Endothelial cell of umbilical vein (primary cell): ENCODE data around the gene BTF3L4. TPM values are rescaled to one million over a fixed set of nuclear protein-coding genes. Genes with fewer than 3 reads are reported as not detected.

Experiments
- BruUV-seq: library from RNA; stranded (reverse); fragments of 400-500 nt; replicated peaks from 2 replicates; lab custom pipeline; 2021; lab: Mats Ljungman, UMichigan
- CTCF ChIA-PET: fragments of 300-600, 350-600 bp; sonication (Branson Sonifier 250); formaldehyde crosslinking; loops from one replicate; lab custom pipeline; 2021; ENCODE audit warnings: antibody characterized with exemption, inconsistent platforms; lab: Charles Lee
- POLR2A ChIA-PET: fragments of 300-600, 350-600 bp; sonication (Branson Sonifier 250); formaldehyde crosslinking; loops from one replicate; lab custom pipeline; 2021; ENCODE audit warnings: antibody characterized with exemption, inconsistent platforms; lab: Charles Lee
- DNase-seq: peaks from one replicate; pipeline ENCODE4 v3.0.0-alpha.2; 2011; ENCODE audit warnings: low read depth, low spot score
- FAIRE-seq: peaks from 2 replicates; lab custom pipeline; 2011; peaks lifted over from hg19 to GRCh38; lab: Jason Lieb, UNC
- H2AFZ ChIP-seq: 2 replicates; pipeline ENCODE4 v1.6.0; 2012; ENCODE audit warnings: low read depth, low read length, control low read depth, inconsistent platforms
- H3K27ac ChIP-seq: 2 replicates; pipeline ENCODE4 v1.5.1; 2011; ENCODE audit warnings: low read depth, mild to moderate bottlenecking, control low read depth, low read length, moderate library complexity; ENCODE audit not compliant: insufficient read depth
- H3K27me3 ChIP-seq, 2 experiments: 2 replicates each; pipeline versions ENCODE4 v1.6.0 to v1.6.1; 2011; ENCODE audit warnings: low read length in 2 of 2, mixed read lengths in 1 of 2; ENCODE audit not compliant: control insufficient read depth in 2 of 2, insufficient read depth in 2 of 2
- H3K36me3 ChIP-seq, 2 experiments: 2 replicates in 1 of 2; 3 replicates in 1 of 2; pipeline ENCODE4 v1.5.1; 2011; ENCODE audit warnings: low read length in 2 of 2, mild to moderate bottlenecking in 1 of 2, moderate library complexity in 1 of 2; ENCODE audit not compliant: control insufficient read depth in 2 of 2, insufficient read depth in 2 of 2; ENCODE audit errors: extremely low read depth in 1 of 2
- H3K4me1 ChIP-seq: 3 replicates; pipeline ENCODE4 v1.5.1; 2011; ENCODE audit warnings: mild to moderate bottlenecking, low read length; ENCODE audit not compliant: control insufficient read depth, insufficient read depth; ENCODE audit errors: extremely low read depth
- H3K4me2 ChIP-seq: 2 replicates; pipeline ENCODE4 v1.6.1; 2011; ENCODE audit warnings: low read length, control low read depth, mixed read lengths; ENCODE audit not compliant: insufficient read depth
- H3K4me3 ChIP-seq, 3 experiments: fragments of 200-600 bp in 1 of 3; sonication (generic), shearing (Covaris generic) in 1 of 3; replicated peaks in 1 of 3; 2 replicates each; pipeline ENCODE4 v1.5.1; 2011 to 2016; ENCODE audit warnings: control low read depth in 3 of 3, low read length in 3 of 3, mild to moderate bottlenecking in 2 of 3, inconsistent platforms in 1 of 3, low read depth in 1 of 3, moderate library complexity in 1 of 3; ENCODE audit not compliant: insufficient read depth in 1 of 3
- H3K79me2 ChIP-seq: 2 replicates; pipeline ENCODE4 v1.6.0; 2012; ENCODE audit warnings: low read length, inconsistent platforms; ENCODE audit not compliant: control insufficient read depth, insufficient read depth
- H3K9ac ChIP-seq: replicated peaks from 2 replicates; pipeline ENCODE3; 2011; ENCODE audit warnings: low read length, control low read depth; ENCODE audit not compliant: insufficient read depth; ENCODE audit errors: extremely low read depth
- H3K9me1 ChIP-seq: replicated peaks from 3 replicates; pipeline ENCODE4 v1.6.0; 2011; ENCODE audit warnings: mild to moderate bottlenecking, low read length; ENCODE audit not compliant: control insufficient read depth, insufficient read depth; ENCODE audit errors: extremely low read depth
- H3K9me3 ChIP-seq: replicated peaks from 2 replicates; pipeline ENCODE4 v1.5.1; 2012; ENCODE audit warnings: low read length, inconsistent platforms; ENCODE audit not compliant: control insufficient read depth, insufficient read depth
- H4K20me1 ChIP-seq: replicated peaks from 2 replicates; pipeline ENCODE3; 2011; ENCODE audit warnings: mild to moderate bottlenecking, low read length; ENCODE audit not compliant: control insufficient read depth, insufficient read depth; ENCODE audit errors: extremely low read depth
- CTCF ChIP-seq, 2 donors: IDR thresholded peaks; 1 replicate in 1 of 2; 2 replicates in 1 of 2; pipeline ENCODE4 v1.5.1; 2011; ENCODE audit warnings: low read length in 2 of 2, mild to moderate bottlenecking in 2 of 2, moderate library complexity in 2 of 2, control low read depth in 1 of 2, inconsistent platforms in 1 of 2, low read depth in 1 of 2; ENCODE audit not compliant: insufficient read depth in 1 of 2; ENCODE audit errors: extremely low read depth in 1 of 2
- EZH2 ChIP-seq: IDR thresholded peaks from 2 replicates; pipeline ENCODE4 v1.6.1; 2012; ENCODE audit warnings: borderline replicate concordance, low read depth, mild to moderate bottlenecking, moderate library complexity, low read length, inconsistent platforms; ENCODE audit not compliant: severe bottlenecking
- FOS ChIP-seq: IDR thresholded peaks from 2 replicates; pipeline ENCODE4 v1.6.1; 2011; ENCODE audit warnings: mild to moderate bottlenecking, low read length, moderate library complexity, borderline replicate concordance; ENCODE audit not compliant: insufficient read depth
- GATA2 ChIP-seq: IDR thresholded peaks from 2 replicates; pipeline ENCODE4 v1.7.0; 2011; ENCODE audit warnings: low read depth, mild to moderate bottlenecking, moderate library complexity, mixed read lengths, low read length; ENCODE audit not compliant: insufficient read length, insufficient read depth
- JUN ChIP-seq: IDR thresholded peaks from 2 replicates; pipeline ENCODE4 v1.6.1; 2011; ENCODE audit warnings: borderline replicate concordance, low read depth; ENCODE audit not compliant: insufficient read length, insufficient read depth
- MYC ChIP-seq: IDR thresholded peaks from one replicate; pipeline ENCODE4 v1.6.1; 2011; ENCODE audit warnings: mild to moderate bottlenecking, low read depth, low read length
- POLR2A ChIP-seq: IDR thresholded peaks from 2 replicates; pipeline ENCODE4 v1.6.1; 2012; ENCODE audit warnings: low read depth, mild to moderate bottlenecking, control low read depth, low read length
- POLR2AphosphoS5 ChIP-seq: IDR thresholded peaks from 2 replicates; pipeline ENCODE4 v1.6.1; 2012; ENCODE audit warnings: low read depth, mild to moderate bottlenecking, control low read depth, low read length, moderate library complexity; ENCODE audit not compliant: insufficient read depth
- dilution Hi-C: fragments of 300-500 bp; cut with MboI; formaldehyde crosslinking; loops from one replicate; pipeline ENCODE4 v1.15.0; 2019; ENCODE audit warnings: low sequenced_read_pairs; ENCODE audit not compliant: extremely low pct_ligation_motif_present
- intact Hi-C: fragments of 100-400 bp; cut with micrococcal nuclease; formaldehyde crosslinking; loops from one replicate; pipeline ENCODE4 v1.10.0; 2022
- polyA plus RNA-seq, 4 experiments: library from polyadenylated mRNA; depleted of rRNA in 3 of 4; stranded (reverse) in 3 of 4; unstranded in 1 of 4; fragments of >200 nt; gene quantifications; 2 replicates each; pipeline versions ENCODE4 v1.2.1 to v1.2.3, GENCODE V29; 2011 to 2012; ENCODE audit warnings: missing spikeins in 1 of 4
- total RNA-seq: library from RNA; stranded (reverse); gene quantifications from 2 replicates; pipeline ENCODE4 v1.2.3, GENCODE V29; 2021
- TF ChIP-seq, protein P1 (sequence below): IDR thresholded peaks from 2 replicates; pipeline ENCODE4 v1.6.1; 2011; ENCODE audit not compliant: insufficient read depth, insufficient read length

Gene BTF3L4
- total and polyA plus RNA-seq, 2 donors (not counting 3 experiments of a cell fraction or from before 2014, with no cell fraction given): 25.1 to 43.2 TPM

DNA sequence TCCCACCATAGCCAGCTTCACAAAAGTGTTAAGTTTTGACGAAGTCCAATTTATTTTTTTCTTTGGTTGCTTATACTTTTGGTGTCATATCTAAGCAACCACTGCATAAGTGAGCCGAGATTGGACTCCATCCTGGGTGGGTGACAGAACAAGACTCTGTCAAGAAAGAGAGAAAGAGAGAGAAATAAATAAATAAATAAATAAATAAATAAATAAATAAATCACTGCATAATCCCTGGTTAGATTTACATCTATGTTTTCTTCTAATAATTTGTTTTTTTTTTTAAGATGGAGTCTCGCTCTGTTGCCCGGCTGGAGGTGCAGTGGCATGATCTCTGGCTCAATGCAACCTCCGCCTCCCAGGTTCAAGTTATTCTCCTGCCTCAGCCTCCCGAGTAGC is 67.5 kb downstream of the BTF3L4 start:
- H3K9me1 ChIP-seq: no peaks in the 10 kb centered on the region
- no peak overlapping the region for H3K4me3 ChIP-seq
- dilution Hi-C loops (no loop called here), intact Hi-C loops (loop anchor here (10.0 kb wide), 1 partner anchor 229 kb away; no protein-coding TSS in a partner anchor)
- ChIA-PET POLR2A (no interaction called here), CTCF (interaction anchor here (0.8 to 0.9 kb wide), 2 partner anchors 132 to 171 kb away, joined by 3 read pairs; no protein-coding TSS in a partner anchor)
- DNase-seq: no peak
- no peak for FAIRE-seq
- H3K9ac ChIP-seq: no peak overlapping the region
- no peaks in the 10 kb centered on the region for H3K9me3 ChIP-seq
- H4K20me1 ChIP-seq: no peaks in the 10 kb centered on the region
- no TSS peak for BruUV-seq
- no peak overlapping the region for H3K27ac ChIP-seq
- H3K27me3 ChIP-seq: no peaks in the 10 kb centered on the region
- H3K79me2 ChIP-seq: no peaks in the 10 kb centered on the region
- no peaks in the 10 kb centered on the region for H3K4me1 ChIP-seq
- no peak overlapping the region for H2AFZ ChIP-seq
- H3K36me3 ChIP-seq: no peaks in the 10 kb centered on the region
- no peak overlapping the region for H3K4me2 ChIP-seq
- no peak for TF ChIP-seq FOS

DNA sequence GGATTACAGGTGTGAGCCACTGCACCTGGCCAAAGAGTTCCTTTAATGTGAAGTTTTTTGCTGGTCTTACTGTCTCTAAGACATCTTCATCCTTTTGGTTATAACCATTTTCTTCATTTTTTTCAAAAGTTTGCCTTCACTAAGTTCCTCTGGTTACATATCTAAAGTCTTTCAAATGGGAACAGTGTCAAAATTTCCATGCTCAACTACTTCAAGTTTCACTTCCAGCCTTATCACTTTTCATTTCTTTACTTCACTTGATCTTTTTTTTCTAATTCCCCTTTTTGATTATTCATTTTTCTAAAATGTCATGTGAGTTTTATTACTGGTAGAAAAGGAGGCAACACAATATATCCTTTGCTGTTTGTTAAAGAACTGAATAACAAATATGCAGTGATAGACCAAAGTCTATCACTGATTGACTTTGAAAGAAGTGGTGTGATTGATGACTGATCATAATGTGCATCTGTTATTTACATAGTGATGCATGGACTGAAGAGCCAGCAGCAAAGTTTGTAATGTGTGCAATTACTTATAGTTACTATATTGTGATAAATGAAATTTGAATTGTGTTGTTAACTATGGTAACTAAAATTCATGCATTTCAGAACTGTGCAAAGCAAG is 69.8 kb downstream of the BTF3L4 start:
- Histone ChIP-seq H3K9me1 (no peaks in the 10 kb centered on the region), H3K36me3 (no peaks in the 10 kb centered on the region), H3K9ac (no peak overlapping the region), H3K4me2 (no peak overlapping the region), H3K27me3 (no peaks in the 10 kb centered on the region), H3K4me3 (no peak overlapping the region), H4K20me1 (no peaks in the 10 kb centered on the region), H2AFZ (no peak overlapping the region), H3K9me3 (no peaks in the 10 kb centered on the region), H3K4me1 (no peaks in the 10 kb centered on the region), H3K27ac (no peak overlapping the region), H3K79me2 (no peaks in the 10 kb centered on the region)
- POLR2A ChIA-PET: no interaction called here
- DNase-seq (no peak), FAIRE-seq (no peak)
- dilution Hi-C loops (no loop called here), intact Hi-C loops (loop anchor here (5.0 to 10.0 kb wide), 2 partner anchors 231 to 541 kb away; no protein-coding TSS in a partner anchor)
- TF ChIP-seq GATA2: no peak
- no peak for TF ChIP-seq POLR2A
- no peak for TF ChIP-seq JUN
- TF ChIP-seq EZH2: no peak
- TF ChIP-seq CTCF (IDR thresholded peaks at IDR 0.05; ENCODE audit: extremely low read depth in 1 of 2, insufficient read depth in 1 of 2, low read depth in 1 of 2, low read length in 2 of 2): no peak
- no peak for TF ChIP-seq FOS
- TF ChIP-seq, protein P1, sequence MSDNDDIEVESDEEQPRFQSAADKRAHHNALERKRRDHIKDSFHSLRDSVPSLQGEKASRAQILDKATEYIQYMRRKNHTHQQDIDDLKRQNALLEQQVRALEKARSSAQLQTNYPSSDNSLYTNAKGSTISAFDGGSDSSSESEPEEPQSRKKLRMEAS: no peak
- TF ChIP-seq POLR2AphosphoS5: no peak
- no peak for TF ChIP-seq MYC
- no TSS peak for BruUV-seq
- CTCF ChIA-PET: interaction anchor here (0.6 to 3.6 kb wide), 11 partner anchors 14 to 560 kb away, joined by 3 to 97 read pairs (median 5); partner anchors contain the start of gene CC2D1B
